Panc1 (cell line): ENCODE results near the gene RAP1GAP2.

Experiments
- CTCF ChIP-seq: fragments of 450-650 bp; IDR thresholded peaks from 2 replicates; pipeline ENCODE4 v1.5.1; 2017; ENCODE audit warnings: mild to moderate bottlenecking
- POLR2AphosphoS5 ChIP-seq: IDR thresholded peaks from 2 replicates; pipeline ENCODE4 v1.6.1; 2012; ENCODE audit warnings: mild to moderate bottlenecking, low read depth, low read length, moderate library complexity

- TF ChIP-seq CTCF (no peak), POLR2AphosphoS5 (no peak)
Observed at GRCh38 chr17:2815781-2816185, 19.5 kb downstream of the RAP1GAP2 start.
